MG63 (cell line): ENCODE results near the gene ZBTB20. TPM values are rescaled to one million over a fixed set of nuclear protein-coding genes. Genes with fewer than 3 reads are reported as not detected.

Experiments used
- DNase-seq: peaks from one replicate; pipeline ENCODE4 v3.0.0-alpha.2; 2020
- H3K27me3 ChIP-seq: fragments of 250-450 bp; sonication (Bioruptor Pico); 2 replicates; pipeline ENCODE4 v1.5.1; 2020; ENCODE audit warnings: mild to moderate bottlenecking, moderate library complexity
- H3K36me3 ChIP-seq: fragments of 250-450 bp; sonication (Bioruptor Pico); 2 replicates; pipeline ENCODE4 v1.5.1; 2020; ENCODE audit warnings: mild to moderate bottlenecking, moderate library complexity
- H3K4me3 ChIP-seq: fragments of 250-450 bp; sonication (Bioruptor Pico); 2 replicates; pipeline ENCODE4 v1.5.1; 2020; ENCODE audit warnings: mild to moderate bottlenecking, moderate library complexity
- H3K9me3 ChIP-seq: fragments of 250-450 bp; sonication (Bioruptor Pico); 2 replicates; pipeline ENCODE4 v1.5.1; 2020; ENCODE audit warnings: mild to moderate bottlenecking, moderate library complexity
- total RNA-seq: library from RNA; depleted of rRNA; stranded (reverse); fragments of >200 nt; shearing (Covaris generic); gene quantifications from 2 replicates; pipeline ENCODE4 v1.2.3, GENCODE V29; 2014; ENCODE audit warnings: low replicate concordance

ZBTB20 gene
- total RNA-seq, 1 experiment from 2014 or later, result 6.5 TPM

GRCh38 chr3:114504941-114505628 is 642.0 kb downstream of the ZBTB20 start:
- 0 out of 2 replicates have a peak, but pooled peaks cover 2% of the 10 kb centered on the region for H3K9me3 ChIP-seq
- no peaks in the 10 kb centered on the region for H3K27me3 ChIP-seq
- no peak overlapping the region for H3K4me3 ChIP-seq
- H3K36me3 ChIP-seq, result no peaks in the 10 kb centered on the region
- no peak for DNase-seq

GRCh38 chr3:114502204-114502603 is 644.9 kb downstream of the ZBTB20 start:
- Histone ChIP-seq H3K36me3 (no peaks in the 10 kb centered on the region), H3K4me3 (no peak overlapping the region), H3K9me3 (0 out of 2 replicates have a peak, but pooled peaks cover 2% of the 10 kb centered on the region), H3K27me3 (no peaks in the 10 kb centered on the region)
- no peak for DNase-seq

- Histone ChIP-seq H3K27me3 (no peaks in the 10 kb centered on the region), H3K4me3 (no peak overlapping the region), H3K36me3 (no peaks in the 10 kb centered on the region), H3K9me3 (0 out of 2 replicates have a peak, but pooled peaks cover 2% of the 10 kb centered on the region)
- DNase-seq, result no peak
These were observed 647.1 kb downstream of the ZBTB20 start for GRCh38 chr3:114499976-114500375.

DNA sequence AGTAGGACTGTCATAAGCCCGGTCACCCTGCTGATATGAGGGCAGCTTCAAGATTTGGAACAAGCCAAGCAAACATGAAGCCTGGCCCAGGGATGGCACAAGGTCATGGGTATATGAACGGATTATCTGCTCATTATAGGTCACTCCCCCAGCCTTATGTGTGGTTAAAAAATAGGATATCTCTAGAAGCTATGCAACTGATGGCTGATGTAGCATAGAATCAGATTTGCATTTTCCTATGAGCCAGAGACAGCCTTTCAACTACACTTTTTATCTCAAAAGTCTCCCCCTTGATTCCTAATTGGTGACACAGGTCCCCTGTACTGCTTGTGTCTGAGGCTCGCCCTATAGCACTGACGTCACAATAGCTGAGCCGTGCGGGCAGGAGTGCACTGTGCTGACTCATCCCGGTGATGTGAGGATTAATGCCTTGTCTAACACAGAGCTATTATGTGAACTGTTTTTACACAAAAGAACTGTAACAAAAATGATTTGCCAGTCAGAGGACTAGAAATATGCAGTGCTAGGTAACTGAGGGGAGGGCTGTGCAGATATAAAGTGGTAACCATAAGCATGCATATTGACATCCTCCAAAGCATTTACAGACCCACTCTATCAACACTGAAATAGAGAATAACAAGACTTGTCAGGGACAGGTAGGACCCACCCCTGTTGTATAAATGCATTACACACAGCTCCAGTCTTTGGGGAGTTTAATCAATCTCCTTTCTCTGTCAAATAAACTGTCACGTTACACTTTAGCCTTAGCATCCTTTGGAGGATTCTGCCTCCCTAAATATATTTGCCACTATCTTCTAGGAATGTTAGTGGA is 648.3 kb downstream of the ZBTB20 start:
- Histone ChIP-seq H3K4me3 (no peak overlapping the region), H3K36me3 (no peaks in the 10 kb centered on the region), H3K9me3 (no peaks in the 10 kb centered on the region), H3K27me3 (no peaks in the 10 kb centered on the region)
- DNase-seq, result peak; percentile 10

DNA sequence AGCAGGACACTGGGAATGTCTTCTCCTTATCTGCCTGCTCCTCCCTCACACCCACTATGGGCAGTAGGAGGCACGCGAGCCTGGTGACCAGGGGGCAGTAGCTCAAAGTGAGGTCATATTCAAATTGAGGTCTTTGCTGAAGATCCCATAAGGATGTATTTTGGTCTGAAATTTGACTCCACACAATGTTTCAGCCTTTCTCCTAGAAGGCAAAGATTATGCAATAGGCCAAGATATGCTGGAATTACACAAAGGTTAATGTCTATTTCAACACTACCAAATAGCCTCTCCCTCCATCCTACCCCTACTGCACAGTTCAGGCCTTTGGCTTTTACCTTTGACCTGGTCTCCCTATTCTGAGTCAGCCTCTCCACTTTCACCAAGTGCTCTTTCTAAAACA is 650.2 kb downstream of the ZBTB20 start:
- no peaks in the 10 kb centered on the region for H3K27me3 ChIP-seq
- no peak for DNase-seq
- no peaks in the 10 kb centered on the region for H3K36me3 ChIP-seq
- no peaks in the 10 kb centered on the region for H3K9me3 ChIP-seq
- no peak overlapping the region for H3K4me3 ChIP-seq

DNA sequence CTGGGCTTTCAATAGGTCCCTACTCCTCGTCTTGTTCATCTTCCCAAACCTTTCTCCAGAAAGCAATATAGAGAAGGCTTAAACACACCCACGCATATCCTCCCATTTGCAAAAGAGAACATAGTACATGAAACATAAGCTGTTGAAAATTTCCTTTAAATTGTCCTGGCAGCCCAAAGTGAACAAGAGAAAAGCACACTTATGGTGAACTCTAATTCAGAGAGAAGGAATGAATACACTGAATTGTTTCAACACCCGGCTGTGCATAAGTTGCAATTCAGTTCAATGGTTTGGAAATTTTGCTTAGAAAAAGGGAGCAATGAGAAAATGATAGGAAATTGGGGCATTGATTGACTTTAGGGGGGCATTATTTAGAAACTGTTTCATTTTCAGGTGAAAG is 650.6 kb downstream of the ZBTB20 start:
- no peak for DNase-seq
- no peak overlapping the region for H3K4me3 ChIP-seq
- no peaks in the 10 kb centered on the region for H3K36me3 ChIP-seq
- no peaks in the 10 kb centered on the region for H3K9me3 ChIP-seq
- H3K27me3 ChIP-seq, result no peaks in the 10 kb centered on the region

- H3K4me3 ChIP-seq, result no peak overlapping the region
- no peaks in the 10 kb centered on the region for H3K9me3 ChIP-seq
- DNase-seq, result peak; percentile 32
- H3K36me3 ChIP-seq, result no peaks in the 10 kb centered on the region
- H3K27me3 ChIP-seq, result no peaks in the 10 kb centered on the region
These were observed 651.1 kb downstream of the ZBTB20 start for GRCh38 chr3:114496021-114496434.

- Histone ChIP-seq H3K9me3 (no peaks in the 10 kb centered on the region), H3K36me3 (no peaks in the 10 kb centered on the region), H3K4me3 (no peak overlapping the region), H3K27me3 (no peaks in the 10 kb centered on the region)
- DNase-seq, result no peak
These were observed 652.6 kb downstream of the ZBTB20 start for GRCh38 chr3:114494498-114494897.

GRCh38 chr3:114490829-114491228 is 656.3 kb downstream of the ZBTB20 start:
- Histone ChIP-seq H3K27me3 (no peaks in the 10 kb centered on the region), H3K36me3 (no peaks in the 10 kb centered on the region), H3K4me3 (no peak overlapping the region), H3K9me3 (no peaks in the 10 kb centered on the region)
- DNase-seq, result no peak

DNA sequence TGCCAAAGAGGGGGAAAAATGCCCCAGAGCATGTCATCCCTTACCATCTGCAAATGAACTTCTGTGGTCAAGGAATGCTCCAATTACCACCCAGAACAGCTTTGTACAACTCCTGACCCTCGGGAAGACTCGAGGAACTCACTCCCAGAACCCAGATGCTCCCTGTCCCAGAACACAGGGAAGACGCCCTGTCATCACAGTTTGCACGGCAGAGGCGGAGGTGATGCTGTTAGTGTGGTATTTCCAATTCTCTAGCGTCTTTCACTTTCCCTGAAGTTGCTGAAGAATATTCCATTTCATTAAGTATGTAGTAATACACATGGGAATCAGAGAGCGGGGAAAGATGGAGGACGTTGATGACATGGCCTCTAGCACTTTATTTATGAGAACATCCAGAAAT is 659.6 kb downstream of the ZBTB20 start:
- no peaks in the 10 kb centered on the region for H3K27me3 ChIP-seq
- DNase-seq, result no peak
- no peaks in the 10 kb centered on the region for H3K36me3 ChIP-seq
- no peaks in the 10 kb centered on the region for H3K9me3 ChIP-seq
- no peak overlapping the region for H3K4me3 ChIP-seq

DNA sequence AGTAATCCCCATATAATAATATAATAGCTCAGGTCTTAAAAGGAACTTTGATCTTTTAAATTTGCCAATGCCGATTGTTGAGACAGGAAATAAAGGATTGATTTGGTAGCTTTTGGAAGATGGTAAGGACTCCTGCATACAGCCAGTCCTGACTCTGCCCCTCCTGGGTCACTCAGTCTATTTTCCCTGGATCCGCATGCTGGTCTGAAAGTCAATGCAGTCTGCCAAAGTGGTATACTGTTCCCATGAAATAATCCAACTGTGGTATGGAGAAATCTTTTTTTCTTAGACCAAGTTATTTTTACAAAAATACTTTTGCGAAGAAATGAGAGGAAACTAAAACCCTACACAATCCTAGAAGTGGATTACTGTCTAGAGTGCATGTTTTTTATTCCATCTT is 662.2 kb downstream of the ZBTB20 start:
- no peaks in the 10 kb centered on the region for H3K36me3 ChIP-seq
- DNase-seq, result no peak
- no peaks in the 10 kb centered on the region for H3K27me3 ChIP-seq
- no peaks in the 10 kb centered on the region for H3K9me3 ChIP-seq
- no peak overlapping the region for H3K4me3 ChIP-seq

DNA sequence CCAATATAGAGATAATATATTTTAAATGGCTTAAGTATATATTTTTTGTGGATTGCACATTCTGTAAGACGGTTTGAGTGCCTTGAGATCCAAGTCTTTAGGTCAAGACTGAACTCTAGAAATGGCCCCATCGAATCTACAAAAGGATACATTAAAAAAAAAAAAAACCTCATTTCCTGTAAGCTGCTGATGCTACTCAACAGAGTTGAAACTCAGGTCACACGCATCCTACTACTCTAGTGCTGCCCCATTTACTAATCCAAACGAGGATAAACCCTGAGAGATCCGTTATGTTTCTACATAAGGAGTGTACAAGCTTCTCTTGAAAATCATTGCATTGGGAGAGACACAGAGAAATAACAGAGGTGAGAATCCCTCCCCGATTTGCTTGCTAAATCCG is 666.0 kb downstream of the ZBTB20 start:
- H3K27me3 ChIP-seq, result no peaks in the 10 kb centered on the region
- no peaks in the 10 kb centered on the region for H3K9me3 ChIP-seq
- no peak for DNase-seq
- H3K36me3 ChIP-seq, result no peaks in the 10 kb centered on the region
- H3K4me3 ChIP-seq, result no peak overlapping the region

DNA sequence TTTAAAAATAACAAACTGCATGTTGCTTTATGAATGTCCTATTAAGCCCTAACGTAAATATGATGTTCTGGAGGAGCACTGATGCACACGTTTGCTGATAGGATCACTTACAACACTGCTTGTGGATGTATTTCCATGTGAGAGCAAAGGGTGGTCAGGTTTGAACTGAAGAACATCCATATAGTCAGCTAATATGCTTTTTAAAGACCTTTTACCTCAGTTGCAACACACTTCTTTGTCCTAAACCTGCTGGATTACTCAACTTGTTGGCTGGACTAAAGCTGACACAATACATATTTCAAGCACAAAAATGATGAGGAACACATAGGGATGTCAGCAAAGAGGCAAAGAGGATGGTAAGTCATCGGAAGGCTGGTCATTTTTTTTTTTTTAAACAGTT is 666.6 kb downstream of the ZBTB20 start:
- Histone ChIP-seq H3K4me3 (no peak overlapping the region), H3K27me3 (no peaks in the 10 kb centered on the region), H3K9me3 (no peaks in the 10 kb centered on the region), H3K36me3 (no peaks in the 10 kb centered on the region)
- no peak for DNase-seq

- no peak for DNase-seq
- H3K4me3 ChIP-seq, result no peak overlapping the region
- H3K27me3 ChIP-seq, result no peaks in the 10 kb centered on the region
- no peaks in the 10 kb centered on the region for H3K9me3 ChIP-seq
- no peaks in the 10 kb centered on the region for H3K36me3 ChIP-seq
These were observed 668.3 kb downstream of the ZBTB20 start for GRCh38 chr3:114478801-114479200.

DNA sequence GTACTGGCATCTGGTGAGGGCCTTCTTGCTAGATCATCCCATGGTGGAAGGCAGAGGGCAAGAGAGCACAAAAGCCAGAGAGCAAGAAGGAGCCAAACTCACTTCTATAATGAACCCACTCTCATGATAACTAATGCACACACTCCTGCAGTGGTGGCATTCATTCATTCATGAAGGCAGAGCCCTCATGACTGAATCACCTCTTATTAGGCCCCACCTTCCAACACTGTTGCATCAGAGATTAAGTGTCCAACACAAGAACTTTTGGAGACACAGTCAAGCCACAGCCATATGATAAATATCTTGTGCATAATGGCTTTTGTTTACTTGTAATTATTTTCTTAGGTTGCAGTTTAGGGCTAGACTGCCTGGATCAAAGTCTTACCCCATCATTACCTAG is 670.6 kb downstream of the ZBTB20 start:
- Histone ChIP-seq H3K36me3 (no peaks in the 10 kb centered on the region), H3K27me3 (no peaks in the 10 kb centered on the region), H3K4me3 (no peak overlapping the region), H3K9me3 (no peaks in the 10 kb centered on the region)
- no peak for DNase-seq

- no peaks in the 10 kb centered on the region for H3K36me3 ChIP-seq
- H3K9me3 ChIP-seq, result no peaks in the 10 kb centered on the region
- H3K4me3 ChIP-seq, result no peak overlapping the region
- no peak for DNase-seq
- no peaks in the 10 kb centered on the region for H3K27me3 ChIP-seq
These were observed 675.6 kb downstream of the ZBTB20 start for GRCh38 chr3:114471478-114471877.

DNA sequence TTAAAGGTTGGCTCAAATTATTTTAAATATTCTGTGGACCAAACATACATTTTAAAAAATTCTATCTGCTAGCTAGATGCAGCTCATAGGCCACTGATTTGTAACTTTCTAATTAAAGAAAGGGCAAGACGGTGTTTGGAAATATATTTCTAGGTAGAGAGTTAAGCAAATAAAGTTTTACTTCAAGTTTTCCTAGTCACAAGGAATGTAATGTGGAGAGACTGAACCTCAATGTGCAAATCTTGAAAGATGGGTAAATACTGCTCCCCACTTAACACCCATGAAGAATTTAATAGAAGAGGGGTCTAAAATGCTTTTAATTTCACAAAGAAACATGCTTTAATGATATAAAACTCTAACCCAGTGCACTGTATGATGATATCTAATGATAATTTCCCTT is 678.0 kb downstream of the ZBTB20 start:
- no peak overlapping the region for H3K4me3 ChIP-seq
- no peaks in the 10 kb centered on the region for H3K36me3 ChIP-seq
- DNase-seq, result no peak
- no peaks in the 10 kb centered on the region for H3K27me3 ChIP-seq
- H3K9me3 ChIP-seq, result no peaks in the 10 kb centered on the region

- no peak for DNase-seq
- H3K36me3 ChIP-seq, result no peaks in the 10 kb centered on the region
- H3K4me3 ChIP-seq, result no peak overlapping the region
- H3K27me3 ChIP-seq, result no peaks in the 10 kb centered on the region
- no peaks in the 10 kb centered on the region for H3K9me3 ChIP-seq
These were observed 680.3 kb downstream of the ZBTB20 start for GRCh38 chr3:114466816-114467215.
